ENCODE results near the gene TRAPPC3.
A peak's percentile ranks its signal among the peaks of the same experiment; 100 is the strongest.
"Not testable (repeated sequence)": the region's sequence is repeated elsewhere in the genome, so short reads cannot be mapped to it uniquely, and the experiment has no call there.

Gene TRAPPC3

DNA sequence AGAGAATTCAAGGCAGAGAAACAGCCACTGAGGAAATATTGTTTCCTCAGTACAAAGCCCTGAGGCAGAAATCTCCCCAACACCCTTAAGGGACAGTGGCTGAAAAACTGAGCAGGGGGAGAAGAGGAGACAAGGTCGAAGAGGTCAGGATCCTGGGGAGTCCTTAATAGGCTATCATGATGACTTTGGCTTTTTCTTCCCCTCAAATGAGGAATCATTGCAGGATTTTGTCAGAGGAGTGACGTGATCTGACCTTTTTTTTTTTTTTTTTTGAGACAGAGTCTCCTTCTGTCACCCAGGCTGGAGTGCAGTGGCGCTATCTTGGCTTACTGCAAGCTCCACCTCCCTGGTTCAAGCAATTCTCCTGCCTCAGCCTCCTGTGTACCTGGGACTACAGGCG lies 16.9 kb upstream of the TRAPPC3 start:
- no peak for DNase-seq (ENCODE audit: low spot score)

DNA sequence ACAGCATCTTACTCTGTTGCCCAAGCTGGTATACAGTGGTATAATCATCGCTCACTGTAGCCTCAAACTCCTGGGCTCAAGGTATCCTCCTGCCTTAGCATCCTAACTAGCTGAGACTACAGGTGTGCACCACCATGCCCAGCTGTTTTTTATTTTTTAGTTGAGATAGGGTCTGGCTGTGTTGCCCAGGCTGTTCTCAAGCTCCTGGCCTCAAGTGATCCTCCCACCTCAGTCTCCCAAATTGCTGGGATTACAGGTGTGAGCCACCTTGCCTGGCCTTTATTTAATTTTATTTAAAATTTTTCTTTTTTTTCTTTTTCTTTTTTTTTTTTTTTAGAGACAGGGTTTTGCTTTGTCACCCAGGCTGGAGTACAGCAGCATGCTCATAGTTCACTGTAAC lies 15.9 kb upstream of the TRAPPC3 start:
- no peak for DNase-seq (ENCODE audit: low spot score)

DNA sequence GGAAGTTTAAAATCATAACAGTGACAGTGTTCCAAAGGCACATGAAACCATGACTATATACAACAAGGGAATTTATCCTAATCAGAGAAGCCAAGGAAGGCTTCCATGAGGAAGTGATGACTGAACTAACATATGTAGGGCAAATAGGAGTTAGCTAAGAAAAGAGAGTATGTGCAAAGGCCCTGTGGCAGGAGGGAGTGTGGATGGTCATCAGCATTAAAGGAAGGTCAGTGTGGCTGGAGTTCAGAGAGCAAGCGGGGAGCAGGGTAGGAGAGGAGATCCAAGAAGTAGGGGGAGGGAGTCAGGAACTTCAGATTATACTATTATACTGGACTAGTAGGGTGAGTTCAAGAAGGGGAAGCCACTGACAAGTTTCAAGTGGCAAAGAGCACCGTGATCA lies 15.1 kb upstream of the TRAPPC3 start:
- no peak for DNase-seq (ENCODE audit: low spot score)

DNA sequence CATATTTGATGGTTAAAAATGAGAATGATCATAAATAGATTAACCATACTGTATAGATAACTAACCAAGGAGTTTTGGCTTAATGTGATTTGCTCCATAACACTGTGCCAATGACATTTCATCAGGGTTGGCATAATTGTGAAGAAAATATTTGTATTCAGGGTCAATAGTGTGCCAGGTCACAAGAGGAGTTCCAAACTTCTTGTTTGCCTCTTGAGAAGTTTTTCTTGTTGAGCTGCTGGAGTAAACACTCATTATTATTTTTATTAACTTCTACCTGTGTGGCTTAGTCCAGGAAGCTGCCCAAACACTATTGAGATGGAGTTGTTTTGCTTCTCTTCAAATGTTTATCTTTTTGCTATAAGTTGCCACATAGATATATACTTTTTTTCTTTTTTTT lies 14.1 kb upstream of the TRAPPC3 start:
- DNase-seq (ENCODE audit: low spot score): no peak

DNA sequence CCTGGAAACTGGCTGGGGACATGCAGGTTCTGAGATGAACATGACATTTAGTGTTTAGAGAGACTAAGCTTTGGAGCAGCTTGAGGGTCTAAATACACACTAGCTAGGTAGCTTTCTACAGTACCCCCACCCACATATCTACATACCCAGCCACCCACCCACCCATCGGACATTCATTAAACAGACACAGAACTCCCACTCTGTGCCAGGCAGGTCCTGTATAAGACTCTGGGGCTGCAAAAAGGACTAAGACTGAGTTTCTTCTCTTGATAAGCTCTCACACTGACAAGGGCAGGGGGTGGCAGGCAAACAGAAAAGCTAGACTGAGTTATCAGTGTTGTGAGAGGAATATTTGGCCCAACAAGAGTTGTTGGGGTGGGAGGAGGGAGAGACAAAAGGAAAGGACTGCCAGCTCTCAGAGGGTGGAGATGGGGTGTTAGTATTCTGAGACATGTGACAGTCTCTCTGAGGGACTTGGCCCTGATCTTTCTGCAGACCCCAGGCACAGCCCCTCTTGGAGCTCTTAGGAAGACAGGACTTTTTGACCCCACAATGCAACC lies 13.5 kb upstream of the TRAPPC3 start:
- no peak for DNase-seq (ENCODE audit: low spot score)

DNA sequence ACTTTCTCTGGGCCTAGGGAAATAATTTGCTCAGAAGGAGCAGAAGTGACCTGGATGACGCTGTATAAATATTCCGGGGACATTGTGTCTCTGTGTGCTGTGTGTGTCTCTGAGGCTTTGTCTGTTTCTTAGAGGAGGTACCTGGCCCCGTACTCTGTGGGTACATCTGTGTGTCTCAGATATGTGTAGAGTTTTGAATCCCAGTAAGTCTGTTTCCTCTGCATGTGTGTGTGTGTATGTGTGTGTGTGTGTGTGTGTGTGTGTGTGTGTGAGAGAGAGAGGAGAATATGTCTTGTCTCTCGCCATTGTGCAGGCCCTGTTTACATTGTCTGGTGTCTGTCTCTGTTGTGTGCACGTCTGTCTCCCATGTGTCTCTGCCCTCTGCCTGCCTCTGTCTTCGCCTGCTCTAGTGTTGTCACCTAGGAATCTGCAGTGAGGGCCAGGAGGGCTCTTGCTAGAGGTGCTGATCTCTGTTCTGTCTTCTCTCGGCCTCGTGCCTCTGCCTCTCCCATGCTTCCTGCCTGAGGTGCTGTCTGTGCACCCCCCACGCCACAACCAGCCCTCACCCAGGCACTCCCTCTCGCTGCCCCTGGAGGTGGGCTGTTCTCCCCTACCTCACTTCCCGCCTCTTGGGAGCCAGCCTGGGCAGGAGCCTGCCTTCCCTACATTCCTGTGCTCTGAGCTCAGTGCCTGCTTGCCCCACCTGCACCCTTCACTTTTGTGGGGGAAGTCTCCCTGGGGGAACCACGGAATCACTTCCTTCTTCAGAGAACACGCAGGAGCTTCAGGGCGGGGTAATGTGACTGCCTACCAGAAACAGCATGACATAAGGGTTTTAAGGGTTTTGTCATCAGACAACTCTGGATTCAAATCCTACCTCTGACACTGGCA lies 12.6 kb upstream of the TRAPPC3 start:
- DNase-seq (ENCODE audit: low spot score): no peak

DNA sequence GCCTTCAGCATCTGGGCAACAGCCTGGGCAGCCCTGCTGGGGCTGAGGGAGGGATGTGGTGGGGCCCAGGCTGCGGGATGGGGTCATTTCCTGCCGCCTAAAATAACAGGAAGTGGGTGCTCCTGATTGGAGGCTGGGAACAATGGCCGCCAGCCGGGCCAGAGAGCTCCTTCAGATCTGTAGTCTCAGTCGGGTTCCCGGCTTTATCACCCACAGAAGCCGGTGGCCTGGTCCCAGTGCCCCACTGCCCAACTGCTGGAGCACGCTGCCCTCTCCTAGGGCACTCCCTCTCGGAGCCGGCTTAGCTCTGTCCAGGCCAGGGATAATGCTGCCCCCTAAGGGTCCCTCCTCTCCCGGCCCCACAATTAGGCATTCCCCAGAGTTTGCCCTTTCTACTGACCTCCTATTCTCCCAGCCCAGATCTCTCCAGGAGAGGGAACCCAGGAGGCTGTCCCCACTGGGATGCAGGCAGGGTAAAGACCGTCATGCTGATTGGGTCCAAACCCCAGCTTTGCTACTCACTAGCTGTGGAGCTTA lies 11.7 kb upstream of the TRAPPC3 start:
- DNase-seq (ENCODE audit: low spot score): peak; percentile 32

DNA sequence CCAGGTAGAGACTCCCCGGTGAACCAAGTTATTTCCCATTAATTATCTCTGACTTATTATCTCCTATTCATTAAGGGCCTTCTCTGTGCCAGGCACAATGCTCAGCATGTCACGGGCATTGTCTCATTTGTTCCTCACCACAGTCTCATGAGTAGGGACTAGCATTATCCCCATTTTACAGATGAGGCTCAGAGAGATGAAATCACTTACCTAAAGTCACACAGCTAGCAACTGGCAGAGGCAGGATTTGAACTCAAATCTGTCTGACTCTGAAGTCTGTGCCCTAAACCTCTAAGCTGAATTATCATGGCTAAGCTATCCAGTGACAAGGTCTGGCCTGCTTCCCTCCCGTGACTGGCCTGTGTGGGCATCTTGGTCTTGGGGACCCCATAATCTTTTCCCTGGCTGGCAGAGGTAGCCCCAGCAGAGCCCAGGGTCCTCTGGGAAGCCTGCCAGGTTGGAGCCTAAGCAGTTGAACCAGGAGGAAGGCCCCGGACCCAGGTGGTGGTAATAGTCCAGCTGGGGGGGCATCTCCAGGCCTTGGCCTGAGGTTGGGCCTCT lies 11.2 kb upstream of the TRAPPC3 start:
- no peak for DNase-seq (ENCODE audit: low spot score)

DNA sequence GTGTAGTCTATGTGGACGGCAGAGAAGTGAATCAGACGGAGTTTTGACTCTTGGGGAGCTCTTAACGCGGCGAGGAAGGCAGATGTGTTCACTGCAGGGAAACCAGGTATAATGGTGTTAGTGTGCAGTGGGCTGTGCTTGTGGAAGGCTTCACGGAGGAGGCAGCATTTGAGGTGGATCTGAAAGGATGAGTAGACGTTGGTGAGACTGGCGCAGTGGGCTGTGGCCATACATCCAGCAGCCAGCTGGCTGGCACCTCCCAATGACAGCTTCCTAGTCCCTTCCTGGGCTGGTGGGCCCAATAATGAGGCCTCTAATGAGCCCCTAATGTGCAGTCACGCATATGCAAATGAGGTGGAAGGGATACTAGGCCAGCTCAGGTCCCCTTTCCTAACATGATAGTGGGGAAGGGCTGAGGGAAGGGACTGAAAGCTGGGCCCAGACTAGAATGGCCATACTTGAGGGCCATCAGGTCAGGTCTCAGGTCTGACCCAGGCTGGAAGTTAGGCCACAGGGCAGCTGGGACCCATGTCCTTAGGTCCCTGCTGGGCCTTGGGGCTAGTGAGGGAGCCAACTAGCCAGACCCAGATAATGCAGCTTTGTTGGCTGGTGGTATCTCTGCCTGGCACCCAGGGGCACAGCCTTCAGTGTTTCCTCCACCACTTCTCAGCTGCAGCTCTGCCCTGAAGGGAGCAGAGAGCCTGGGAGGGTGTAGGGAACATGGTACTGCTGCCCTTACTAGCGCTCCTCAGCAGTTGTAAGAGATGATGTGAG lies 10.5 kb upstream of the TRAPPC3 start:
- no peak for DNase-seq (ENCODE audit: low spot score)

DNA sequence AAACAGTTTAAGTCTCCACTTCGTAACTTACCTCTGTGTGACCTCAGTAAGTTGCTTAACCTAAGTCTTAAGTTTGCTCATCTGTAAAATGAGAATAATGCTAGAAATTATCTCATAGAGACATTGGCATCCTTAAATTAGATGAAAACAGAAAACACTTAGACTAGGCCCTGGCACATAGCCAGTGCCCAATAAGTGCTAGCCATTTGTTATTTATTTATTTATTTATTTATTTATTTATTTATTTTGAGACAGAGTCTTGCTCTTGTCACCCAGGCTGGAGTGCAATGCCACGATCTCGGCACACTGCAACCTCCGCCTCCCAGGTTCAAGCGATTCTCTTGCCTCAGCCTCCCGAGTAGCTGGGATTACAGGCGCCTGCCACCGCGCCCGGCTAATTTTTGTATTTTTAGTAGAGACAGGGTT lies 9.6 kb upstream of the TRAPPC3 start:
- not testable (repeated sequence) for DNase-seq (ENCODE audit: low spot score)

DNA sequence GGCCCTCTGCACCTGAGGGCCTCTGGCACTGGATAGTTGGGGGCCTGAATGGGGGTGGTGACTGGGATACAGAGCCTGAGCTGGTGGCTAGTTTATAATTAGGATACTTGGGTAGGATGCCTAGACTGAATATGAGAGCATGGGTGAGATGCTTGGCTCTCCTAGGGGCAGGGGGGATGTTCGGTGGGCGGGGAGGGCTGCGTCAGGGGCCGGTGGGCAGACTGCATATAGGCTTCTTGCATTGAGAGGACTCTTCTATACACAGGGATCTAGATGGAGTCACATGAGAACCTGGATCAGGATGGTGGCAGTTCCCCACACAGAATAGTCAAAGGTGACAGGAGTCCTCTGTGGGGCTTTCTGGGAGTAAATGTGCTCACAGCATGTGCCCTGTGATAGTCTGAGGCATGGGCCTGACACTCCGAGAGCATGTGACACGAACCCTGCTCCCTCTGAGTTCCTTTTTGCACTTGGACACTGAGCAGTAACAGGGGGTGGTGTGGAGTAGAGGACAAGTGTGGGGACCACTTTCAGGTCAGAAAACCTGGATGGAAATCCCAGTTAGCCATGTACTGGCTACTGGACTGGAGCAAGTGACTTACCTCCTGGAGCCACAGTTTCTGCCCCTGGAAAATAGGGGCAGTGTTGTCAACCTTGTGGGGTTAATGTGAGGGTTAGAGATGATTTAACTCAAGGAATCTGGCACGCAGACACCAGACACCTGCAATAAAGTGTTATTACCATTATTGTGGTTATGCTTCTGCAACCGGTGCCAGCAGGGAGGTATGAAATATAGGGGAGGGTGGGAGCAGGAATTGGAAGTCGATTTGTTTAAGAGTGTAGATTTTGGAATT lies 8.9 kb upstream of the TRAPPC3 start:
- no peak for DNase-seq (ENCODE audit: low spot score)

DNA sequence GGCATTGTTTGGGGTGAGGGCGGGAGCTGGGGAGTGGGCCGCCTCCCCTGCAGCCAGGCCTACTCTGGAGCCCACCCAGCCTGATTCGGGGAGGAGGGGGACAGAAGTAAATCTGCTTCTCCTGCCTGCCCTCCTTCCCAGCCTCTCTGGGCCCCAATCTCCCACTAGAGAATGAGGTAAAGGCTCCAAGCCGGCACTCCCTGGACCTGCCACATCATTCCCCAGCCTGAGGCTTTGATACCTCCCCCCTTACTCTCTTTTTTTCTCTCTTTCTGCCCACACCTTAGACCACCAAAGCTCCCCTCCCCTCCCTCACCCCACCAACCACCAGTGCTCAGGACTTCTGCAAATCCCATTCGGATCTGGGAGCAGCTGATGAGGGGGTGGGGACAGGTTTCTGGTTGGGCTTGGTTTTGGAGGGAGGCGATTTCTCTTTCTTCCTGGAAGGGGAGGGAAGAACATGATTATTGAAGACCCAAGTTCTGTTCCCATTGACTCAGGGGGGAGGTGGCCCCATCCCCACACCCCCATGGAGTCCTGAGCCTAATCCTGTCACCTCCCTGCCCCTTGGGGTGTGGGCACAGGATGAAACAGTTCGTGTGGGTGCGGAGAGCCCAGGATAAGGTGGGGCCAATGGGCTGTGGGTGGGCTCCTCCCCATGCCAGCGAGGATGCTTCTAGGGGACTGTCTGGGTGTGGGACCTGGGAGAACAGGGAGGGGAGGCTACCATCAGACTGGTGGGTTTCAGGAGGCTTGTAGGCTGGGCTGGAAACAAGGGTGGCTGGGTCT lies 8.0 kb upstream of the TRAPPC3 start:
- no peak for DNase-seq (ENCODE audit: low spot score)

DNA sequence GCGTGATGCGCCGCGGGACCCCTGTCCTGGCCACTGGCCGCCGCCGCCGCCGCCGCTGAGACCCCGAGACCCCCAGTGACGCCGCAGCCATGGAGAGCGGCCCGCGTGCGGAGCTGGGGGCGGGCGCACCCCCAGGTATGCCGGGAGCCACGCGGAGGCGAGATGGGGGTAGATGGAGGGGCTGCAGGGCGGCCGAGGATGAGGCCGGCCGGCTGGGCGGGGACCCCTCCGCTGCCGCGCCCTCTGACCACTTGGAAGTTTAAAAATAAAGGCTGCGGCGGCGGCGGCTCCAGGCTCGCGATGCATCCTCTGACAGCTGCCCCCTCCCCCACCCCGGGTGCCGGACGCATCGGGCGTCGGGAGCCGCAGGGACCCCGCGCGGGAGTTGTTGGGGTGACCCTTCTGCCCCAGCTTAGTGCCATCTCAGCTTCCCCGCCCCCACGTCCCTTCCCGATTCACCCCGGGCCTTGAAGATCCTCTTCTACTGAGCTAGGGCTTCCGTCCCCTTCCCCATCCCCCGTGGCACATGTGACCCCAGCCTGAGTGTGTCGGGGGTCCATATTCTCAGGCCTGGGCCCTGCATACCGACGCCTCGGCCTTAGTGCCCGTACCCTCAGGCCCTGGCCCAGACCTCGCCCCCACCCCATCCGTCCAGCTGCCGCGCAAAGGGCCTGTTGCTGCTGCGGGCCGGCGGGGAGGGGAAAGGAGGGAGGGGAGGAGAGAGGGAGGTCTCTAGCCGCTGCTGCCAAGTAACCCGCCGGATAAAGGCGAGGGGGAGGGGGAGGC lies 7.2 kb upstream of the TRAPPC3 start:
- peak; percentile 36 for DNase-seq (ENCODE audit: low spot score)

DNA sequence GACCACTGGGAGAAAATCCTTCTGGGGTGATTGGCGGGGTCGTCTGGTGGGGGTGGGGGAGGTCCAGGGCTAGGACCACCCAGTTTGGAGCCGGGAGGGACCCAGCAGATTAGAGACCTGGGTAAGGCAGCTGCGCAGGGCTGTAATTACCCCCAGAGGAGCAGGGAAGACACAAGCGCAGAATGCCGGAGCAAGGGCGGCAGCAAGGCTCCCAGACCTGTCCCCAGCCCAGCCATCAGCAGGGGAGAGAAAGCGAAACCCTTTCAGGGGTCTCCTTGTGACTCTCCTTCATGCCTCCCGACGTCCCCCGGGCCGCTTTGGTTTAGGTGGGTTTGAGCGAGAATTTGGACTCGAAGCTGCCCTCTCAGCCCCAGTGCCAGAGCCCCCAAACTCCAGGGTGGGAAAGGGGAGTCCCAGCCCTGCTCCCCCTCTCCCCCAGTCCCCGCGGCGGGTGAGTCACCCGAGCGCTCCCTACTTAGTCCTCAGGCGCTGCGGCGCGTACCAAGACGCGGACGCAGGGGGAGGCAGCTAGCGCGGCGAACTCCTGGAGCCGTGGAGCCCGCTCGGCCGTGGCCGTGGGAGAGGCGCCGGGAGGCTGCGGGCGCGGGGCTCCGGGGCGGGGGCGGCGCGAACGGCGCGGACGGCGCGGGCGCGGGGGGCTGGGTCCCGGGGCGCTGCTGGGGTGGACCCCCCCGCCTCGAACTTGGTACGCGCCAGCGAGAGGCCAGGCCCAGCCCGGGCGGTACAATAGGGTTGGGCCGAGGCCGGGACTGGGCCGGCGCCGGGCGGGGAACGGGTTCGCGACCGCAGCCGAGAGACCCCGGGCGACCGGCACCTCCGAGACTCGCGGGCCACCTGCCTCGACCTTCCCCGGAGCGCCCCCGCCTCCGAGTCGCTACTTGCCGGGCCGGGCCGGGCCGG lies 6.4 kb upstream of the TRAPPC3 start, which contains the start of gene MAP7D1:
TSS of gene MAP7D1 (plus strand) at position 753 of the 921 bp plus-strand sequence. CDS start 258 bp downstream, outside the sequence.
- DNase-seq (ENCODE audit: low spot score): peak; percentile 76

DNA sequence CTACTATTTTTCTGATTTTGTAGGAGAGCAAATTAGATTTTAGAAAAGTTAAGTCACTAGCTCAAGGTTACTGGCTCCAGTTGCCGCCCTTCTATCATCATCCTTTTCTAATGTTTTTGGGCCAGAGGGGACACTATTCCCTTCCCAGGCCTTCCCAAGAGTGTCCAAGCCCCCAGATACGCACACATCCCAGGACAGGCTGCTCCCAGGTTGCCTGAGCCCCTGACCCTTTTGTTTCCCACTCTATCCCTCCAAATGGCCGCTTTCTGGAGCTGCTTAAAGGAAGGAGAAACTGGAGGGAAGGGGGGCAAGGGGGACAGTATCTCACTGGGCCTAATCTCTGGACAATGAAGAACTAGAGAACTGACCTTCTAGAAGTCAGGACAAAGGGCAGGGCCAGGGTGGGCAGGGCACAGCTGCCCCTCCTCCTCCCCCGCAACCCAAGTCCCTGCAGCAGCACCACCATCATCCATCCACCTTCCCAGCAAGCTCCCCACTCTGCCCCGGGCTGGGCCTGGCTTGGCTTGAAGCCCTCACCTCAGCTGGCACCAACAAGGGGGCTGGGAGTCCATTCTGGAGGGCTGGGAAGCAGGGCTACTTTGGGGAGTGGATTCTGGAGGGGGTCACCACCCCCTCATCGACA lies 5.6 kb upstream of the TRAPPC3 start:
- no peak for DNase-seq (ENCODE audit: low spot score)

DNA sequence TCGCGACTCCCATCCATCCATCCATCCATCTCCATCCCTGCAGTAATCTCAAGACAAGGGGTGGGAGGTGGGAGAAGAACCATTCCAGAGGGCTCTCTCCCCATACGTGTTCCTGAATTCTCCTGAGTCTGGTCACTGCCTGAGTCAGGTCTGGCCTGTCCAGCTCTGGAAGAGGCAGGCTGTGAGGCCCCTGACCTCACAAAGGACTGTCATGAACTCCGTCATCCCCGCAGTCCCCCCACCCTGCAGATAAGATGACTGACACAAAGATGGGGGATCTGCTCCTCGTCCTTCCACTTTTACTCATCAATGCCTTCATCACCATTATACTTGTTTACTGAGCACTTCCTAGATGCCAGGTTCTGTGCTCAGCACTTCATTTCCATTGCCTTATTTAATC lies 5.0 kb upstream of the TRAPPC3 start:
- DNase-seq (ENCODE audit: low spot score): no peak

DNA sequence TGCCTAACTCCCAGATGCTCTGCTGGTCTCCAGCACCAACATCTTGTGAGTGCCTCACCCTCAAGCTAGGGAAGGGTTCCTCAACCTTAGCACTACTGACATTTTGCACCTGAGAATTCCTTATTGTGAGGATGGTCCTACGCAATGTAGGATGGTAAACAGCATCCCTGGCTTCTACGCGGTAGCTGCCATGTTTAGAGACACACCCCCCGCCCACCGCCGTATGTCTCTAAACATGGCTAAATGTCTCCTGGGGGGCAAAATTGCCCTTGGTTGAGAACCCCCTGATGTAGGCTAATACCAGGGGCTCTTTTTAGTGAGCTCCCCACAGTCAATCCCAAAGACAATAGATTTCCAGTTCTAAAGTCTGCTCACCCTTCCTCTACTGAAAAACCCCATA lies 4.2 kb upstream of the TRAPPC3 start:
- no peak for DNase-seq (ENCODE audit: low spot score)

DNA sequence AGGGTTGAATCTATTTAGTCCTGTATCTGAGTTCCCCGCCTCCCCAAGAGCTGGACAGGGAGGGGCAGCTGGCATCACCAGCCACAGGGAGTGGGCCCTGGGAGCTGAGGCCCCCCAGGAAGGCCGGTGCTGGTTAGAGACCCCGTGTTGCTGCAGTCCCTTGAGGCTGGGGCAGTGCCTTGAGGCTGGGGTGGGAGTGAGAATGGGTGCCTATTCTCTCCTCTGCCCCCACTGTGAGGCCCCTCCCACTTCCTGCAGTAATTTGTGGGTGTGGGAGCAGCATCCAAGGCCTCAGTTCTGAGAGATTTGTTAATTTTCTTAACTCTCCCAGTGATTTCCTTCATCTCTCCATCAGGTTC lies 2.5 kb upstream of the TRAPPC3 start:
- no peak for DNase-seq (ENCODE audit: low spot score)
